Gastrocnemius medialis (tissue), 4 donors: ENCODE results near the gene GAL3ST3. TPM values are rescaled to one million over a fixed set of nuclear protein-coding genes. Genes with fewer than 3 reads are reported as not detected.

ENCODE experiments used
- ATAC-seq, 2 donors: fragments of 150-250 bp; one replicate each; pipeline ENCODE4 v1.9.1; 2016
- DNase-seq, 2 donors: peaks; one replicate each; pipeline ENCODE4 v3.0.0-alpha.2; 2019
- H3K27ac ChIP-seq, 4 donors: fragments of 200-600 bp; sonication (generic); 1 replicate in 1 of 4; 2 replicates in 3 of 4; pipeline ENCODE4 v1.5.1; 2016 to 2018; ENCODE audit warnings: mild to moderate bottlenecking in 2 of 4, moderate library complexity in 1 of 4
- H3K27me3 ChIP-seq, 3 donors: fragments of 200-600 bp; sonication (generic) in 2 of 3; 1 replicate in 1 of 3; 2 replicates in 2 of 3; pipeline versions ENCODE4 v1.5.1 to v1.6.0; 2016 to 2019; ENCODE audit warnings: mild to moderate bottlenecking in 1 of 3, moderate library complexity in 1 of 3
- H3K36me3 ChIP-seq, 2 donors: fragments of 200-600 bp; sonication (generic) in 1 of 2; one replicate each; pipeline ENCODE4 v1.5.1; 2017 to 2018
- H3K4me1 ChIP-seq, 2 donors: fragments of 200-600 bp; sonication (generic) in 1 of 2; one replicate each; pipeline ENCODE4 v1.5.1; 2016 to 2017; ENCODE audit warnings: mild to moderate bottlenecking in 2 of 2
- H3K4me3 ChIP-seq, 4 donors: fragments of 200-600 bp; sonication (generic) in 3 of 4; 1 replicate in 1 of 4; 2 replicates in 3 of 4; pipeline ENCODE4 v1.5.1; 2016 to 2019; ENCODE audit warnings: mild to moderate bottlenecking in 2 of 4
- H3K9me3 ChIP-seq, 3 donors: fragments of 200-600 bp; sonication (generic) in 2 of 3; 1 replicate in 1 of 3; 2 replicates in 2 of 3; pipeline ENCODE4 v1.5.1; 2016 to 2019
- CTCF ChIP-seq, 5 experiments: fragments of 450-650 bp in 3 of 5; fragments of 200-600 bp in 2 of 5; sonication (generic) in 2 of 5; IDR thresholded peaks in 4 of 5; conservative IDR thresholded peaks in 1 of 5; 1 replicate in 4 of 5; 2 replicates in 1 of 5; pipeline ENCODE4 v1.5.1; 2016 to 2019; ENCODE audit warnings: antibody characterized with exemption in 5 of 5, mild to moderate bottlenecking in 3 of 5, moderate library complexity in 3 of 5
- POLR2A ChIP-seq, 2 donors: fragments of 450-650 bp; IDR thresholded peaks; one replicate each; pipeline ENCODE4 v1.6.1; 2017; ENCODE audit warnings: antibody characterized with exemption in 2 of 2, mild to moderate bottlenecking in 2 of 2, moderate library complexity in 2 of 2
- in situ Hi-C, 4 donors: fragments of 200-750 bp; cut with MboI; loops; one replicate each; pipeline versions ENCODE4 v1.15.0 to v1.8.0; 2017; ENCODE audit warnings: low sequenced_read_pairs in 4 of 4
- intact Hi-C: fragments of 100-400 bp; cut with DNase I; formaldehyde crosslinking; loops from one replicate; pipeline ENCODE4 v1.15.1; 2023; ENCODE audit warnings: low total_unique reads
- total RNA-seq, 4 donors: library from RNA; depleted of rRNA; stranded (reverse); fragments of >200 nt; gene quantifications; one replicate each; pipeline versions ENCODE4 v1.1.0 to v1.2.3, GENCODE V29; 2016

GAL3ST3 gene
- total RNA-seq, 4 donors from 2014 or later: 0.12 TPM; not detected in 3

- peaks cover 0 to 19% of the 10 kb centered on the region in 2 donors for H3K4me1 ChIP-seq
- TF ChIP-seq POLR2A (IDR thresholded peaks at IDR 0.05) (no peak), CTCF (IDR thresholded peaks at IDR 0.05 in 4 of 5, conservative IDR thresholded peaks at IDR 0.05 in 1 of 5) (no peak)
These were observed 36.0 kb upstream of the GAL3ST3 start for GRCh38 chr11:66084821-66085475.

DNA sequence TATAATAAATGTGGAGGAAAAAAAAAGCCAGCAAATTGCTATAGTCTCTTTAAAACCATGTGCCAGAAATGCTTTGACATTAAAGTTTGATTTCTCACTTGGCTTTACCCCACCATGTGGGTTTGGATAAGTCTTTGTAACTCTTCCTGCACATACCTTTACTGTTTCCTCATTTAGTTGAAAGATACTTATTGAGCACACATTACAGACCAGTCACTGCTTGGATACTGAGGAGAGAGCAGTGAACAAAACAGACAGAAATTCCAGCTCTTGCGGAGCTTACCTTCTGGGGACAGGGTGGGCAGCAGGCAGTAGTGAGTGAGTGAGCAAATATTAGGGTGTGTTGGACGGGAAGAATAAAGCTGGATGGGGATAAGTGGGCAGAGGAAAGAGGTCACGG is 34.8 kb upstream of the GAL3ST3 start:
- in situ Hi-C loops: no loop called here
- no peaks in the 10 kb centered on the region for H3K36me3 ChIP-seq
- H3K4me3 ChIP-seq: no peak overlapping the region
- no peaks in the 10 kb centered on the region for H3K27me3 ChIP-seq
- no peak for DNase-seq
- no peaks in the 10 kb centered on the region for H3K9me3 ChIP-seq
- H3K4me1 ChIP-seq: peaks cover 0 to 19% of the 10 kb centered on the region in 2 donors
- no peak overlapping the region for H3K27ac ChIP-seq
- no peak for ATAC-seq
- no peak for TF ChIP-seq CTCF (IDR thresholded peaks at IDR 0.05 in 4 of 5, conservative IDR thresholded peaks at IDR 0.05 in 1 of 5)
- TF ChIP-seq POLR2A (IDR thresholded peaks at IDR 0.05): no peak
- intact Hi-C loops: no loop called here

More at GRCh38 chr11:66084821-66085475, 36.0 kb upstream of the GAL3ST3 start:
- no peaks in the 10 kb centered on the region for H3K27me3 ChIP-seq
- H3K9me3 ChIP-seq: no peaks in the 10 kb centered on the region
- DNase-seq: no peak
- no peak overlapping the region for H3K4me3 ChIP-seq
- intact Hi-C loops: no loop called here
- ATAC-seq: no peak
- no peak overlapping the region for H3K27ac ChIP-seq
- H3K36me3 ChIP-seq: no peaks in the 10 kb centered on the region
- in situ Hi-C loops: no loop called here

DNA sequence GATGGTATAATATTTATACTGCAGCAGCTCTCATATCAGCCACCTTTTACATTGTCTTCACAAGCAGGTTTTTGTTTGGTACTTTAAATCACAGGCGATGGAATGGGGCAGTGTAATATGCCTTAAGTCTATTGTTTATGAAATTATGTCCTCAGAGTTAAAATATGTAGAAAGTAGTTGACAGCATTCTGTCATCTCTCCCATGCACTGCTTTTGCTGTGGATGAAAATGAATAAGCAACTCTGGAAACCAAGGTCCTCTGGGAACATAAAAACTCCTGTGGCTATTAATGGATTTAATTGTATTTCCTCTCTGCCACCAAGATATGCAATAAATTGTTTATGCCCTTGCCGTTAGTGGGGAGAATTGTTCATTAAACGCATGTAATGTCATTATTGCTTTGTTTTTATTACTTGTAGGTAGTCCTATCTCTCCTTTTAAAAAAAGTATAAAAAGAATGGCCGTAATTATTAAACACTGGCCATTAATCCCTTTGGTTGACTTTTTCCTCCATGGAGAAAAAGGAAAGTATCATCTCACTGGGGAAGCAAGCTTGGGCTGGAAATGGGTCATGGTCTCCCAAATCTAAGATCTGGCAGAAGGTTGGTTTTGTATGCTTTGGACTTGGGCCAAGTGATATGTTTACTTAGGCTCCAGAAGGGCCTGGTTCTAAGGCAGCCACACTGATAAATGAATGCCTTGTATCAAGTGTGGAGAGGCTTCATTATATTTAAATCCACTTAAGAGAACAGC is 34.2 kb upstream of the GAL3ST3 start:
- ATAC-seq: no peak
- in situ Hi-C loops (no loop called here), intact Hi-C loops (no loop called here)
- TF ChIP-seq CTCF (IDR thresholded peaks at IDR 0.05 in 4 of 5, conservative IDR thresholded peaks at IDR 0.05 in 1 of 5) (no peak), POLR2A (IDR thresholded peaks at IDR 0.05) (no peak)
- no peak overlapping the region for H3K4me3 ChIP-seq
- H3K4me1 ChIP-seq: peaks cover 0 to 19% of the 10 kb centered on the region in 2 donors
- no peaks in the 10 kb centered on the region for H3K9me3 ChIP-seq
- no peaks in the 10 kb centered on the region for H3K36me3 ChIP-seq
- DNase-seq: no peak
- H3K27ac ChIP-seq: no peak overlapping the region
- H3K27me3 ChIP-seq: no peaks in the 10 kb centered on the region

DNA sequence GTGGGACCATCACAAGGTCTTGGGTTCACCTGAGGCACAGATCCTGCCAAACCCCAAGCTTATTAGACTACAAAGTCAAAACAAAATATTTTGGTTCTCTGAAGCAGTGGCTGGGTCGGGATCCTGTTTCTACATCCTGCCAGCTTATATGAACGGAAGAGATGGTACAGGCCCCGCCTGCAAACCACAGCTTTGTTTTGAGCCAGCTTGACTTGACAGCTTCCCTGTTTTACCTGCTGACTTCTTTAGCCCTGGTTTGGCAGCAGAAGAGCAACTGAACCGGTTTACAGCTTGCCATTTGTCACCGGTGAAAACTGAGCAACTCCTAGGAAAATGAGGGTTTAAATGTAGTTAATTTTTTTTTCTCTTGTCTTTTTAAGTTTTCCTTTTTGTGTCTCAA is 32.5 kb upstream of the GAL3ST3 start:
- no peak for TF ChIP-seq POLR2A (IDR thresholded peaks at IDR 0.05)
- no peak for TF ChIP-seq CTCF (IDR thresholded peaks at IDR 0.05 in 4 of 5, conservative IDR thresholded peaks at IDR 0.05 in 1 of 5)
- Histone ChIP-seq H3K4me3 (no peak overlapping the region), H3K9me3 (no peaks in the 10 kb centered on the region), H3K27ac (no peak overlapping the region), H3K27me3 (no peaks in the 10 kb centered on the region), H3K4me1 (peaks cover 0 to 19% of the 10 kb centered on the region in 2 donors), H3K36me3 (no peaks in the 10 kb centered on the region)
- ATAC-seq (peak; percentile 47), DNase-seq (peak; percentile 26 to 38)
- in situ Hi-C loops (no loop called here), intact Hi-C loops (no loop called here)
